BE2C (cell line): ENCODE results near the gene KLHDC7B.
A peak's percentile ranks its signal among the peaks of the same experiment; 100 is the strongest.

ENCODE experiments used
- DNase-seq: peaks from one replicate; pipeline ENCODE4 v3.0.0-alpha.2; 2020
- H3K27me3 ChIP-seq: fragments of 250-450 bp; sonication (Bioruptor Pico); 2 replicates; pipeline ENCODE4 v1.5.1; 2020; ENCODE audit warnings: mild to moderate bottlenecking
- H3K36me3 ChIP-seq: fragments of 250-450 bp; sonication (Bioruptor Pico); 2 replicates; pipeline ENCODE4 v1.5.1; 2020; ENCODE audit warnings: mild to moderate bottlenecking
- H3K4me1 ChIP-seq: fragments of 250-450 bp; sonication (Bioruptor Pico); 2 replicates; pipeline ENCODE4 v1.5.1; 2020
- H3K4me3 ChIP-seq: 2 replicates; pipeline ENCODE4 v1.5.1; 2011; ENCODE audit warnings: low read depth, low read length
- H3K9me3 ChIP-seq: fragments of 250-450 bp; sonication (Bioruptor Pico); 2 replicates; pipeline ENCODE4 v1.5.1; 2020
- TF ChIP-seq, protein P1 (sequence below): IDR thresholded peaks from 2 replicates; pipeline ENCODE4 v1.5.1; 2012; ENCODE audit warnings: mild to moderate bottlenecking, low read depth, low read length

KLHDC7B gene

GRCh38 chr22:50506611-50507420, 38.9 kb upstream of the KLHDC7B start:
- Histone ChIP-seq H3K4me3 (peak overlapping the region; percentile 73), H3K36me3 (peaks cover 31% of the 10 kb centered on the region), H3K4me1 (no peaks in the 10 kb centered on the region), H3K9me3 (no peaks in the 10 kb centered on the region), H3K27me3 (no peaks in the 10 kb centered on the region)
- TF ChIP-seq, protein P1, sequence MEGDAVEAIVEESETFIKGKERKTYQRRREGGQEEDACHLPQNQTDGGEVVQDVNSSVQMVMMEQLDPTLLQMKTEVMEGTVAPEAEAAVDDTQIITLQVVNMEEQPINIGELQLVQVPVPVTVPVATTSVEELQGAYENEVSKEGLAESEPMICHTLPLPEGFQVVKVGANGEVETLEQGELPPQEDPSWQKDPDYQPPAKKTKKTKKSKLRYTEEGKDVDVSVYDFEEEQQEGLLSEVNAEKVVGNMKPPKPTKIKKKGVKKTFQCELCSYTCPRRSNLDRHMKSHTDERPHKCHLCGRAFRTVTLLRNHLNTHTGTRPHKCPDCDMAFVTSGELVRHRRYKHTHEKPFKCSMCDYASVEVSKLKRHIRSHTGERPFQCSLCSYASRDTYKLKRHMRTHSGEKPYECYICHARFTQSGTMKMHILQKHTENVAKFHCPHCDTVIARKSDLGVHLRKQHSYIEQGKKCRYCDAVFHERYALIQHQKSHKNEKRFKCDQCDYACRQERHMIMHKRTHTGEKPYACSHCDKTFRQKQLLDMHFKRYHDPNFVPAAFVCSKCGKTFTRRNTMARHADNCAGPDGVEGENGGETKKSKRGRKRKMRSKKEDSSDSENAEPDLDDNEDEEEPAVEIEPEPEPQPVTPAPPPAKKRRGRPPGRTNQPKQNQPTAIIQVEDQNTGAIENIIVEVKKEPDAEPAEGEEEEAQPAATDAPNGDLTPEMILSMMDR, result no peak
- DNase-seq, result no peak

DNA sequence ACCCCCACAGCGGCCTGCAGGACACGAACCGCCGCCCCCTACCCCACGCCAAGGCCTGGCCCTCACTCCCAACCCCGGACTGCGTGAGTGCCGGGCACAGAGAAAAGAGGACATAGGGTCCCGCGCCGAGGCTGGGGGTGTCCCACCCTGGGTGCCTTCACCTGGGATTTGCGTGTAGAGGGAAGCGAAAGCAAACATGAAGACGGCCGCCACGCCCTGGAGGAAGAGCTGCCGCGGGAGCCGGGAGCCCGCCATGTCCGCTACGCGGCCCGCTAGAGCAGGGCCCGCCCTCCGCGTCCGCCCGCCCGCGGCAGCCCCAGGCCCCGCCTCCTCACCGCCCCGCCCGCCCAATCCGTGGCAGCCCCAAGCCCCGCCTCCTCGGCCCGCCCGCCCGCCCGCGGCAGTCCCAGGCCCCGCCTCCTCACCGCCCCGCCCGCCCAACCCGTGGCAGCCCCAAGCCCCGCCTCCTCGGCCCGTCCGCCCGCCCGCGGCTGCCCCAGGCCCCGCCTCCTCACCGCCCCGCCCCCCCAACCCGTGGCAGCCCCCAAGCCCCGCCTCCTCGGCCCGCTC, 38.2 kb upstream of the KLHDC7B start, which contains the start of gene LMF2:
Gene LMF2, minus strand, starts transcription at position 282 of the 570 bp plus-strand sequence. Its CDS starts 27 bp downstream, at position 255.
- no peaks in the 10 kb centered on the region for H3K4me1 ChIP-seq
- no peaks in the 10 kb centered on the region for H3K27me3 ChIP-seq
- H3K9me3 ChIP-seq, result no peaks in the 10 kb centered on the region
- TF ChIP-seq, protein P1, result no peak
- H3K4me3 ChIP-seq, result peak within 1 kb of the TSS; percentile 94
- peak; percentile 95 for DNase-seq
- peaks cover 36% of the 10 kb centered on the region for H3K36me3 ChIP-seq

DNA sequence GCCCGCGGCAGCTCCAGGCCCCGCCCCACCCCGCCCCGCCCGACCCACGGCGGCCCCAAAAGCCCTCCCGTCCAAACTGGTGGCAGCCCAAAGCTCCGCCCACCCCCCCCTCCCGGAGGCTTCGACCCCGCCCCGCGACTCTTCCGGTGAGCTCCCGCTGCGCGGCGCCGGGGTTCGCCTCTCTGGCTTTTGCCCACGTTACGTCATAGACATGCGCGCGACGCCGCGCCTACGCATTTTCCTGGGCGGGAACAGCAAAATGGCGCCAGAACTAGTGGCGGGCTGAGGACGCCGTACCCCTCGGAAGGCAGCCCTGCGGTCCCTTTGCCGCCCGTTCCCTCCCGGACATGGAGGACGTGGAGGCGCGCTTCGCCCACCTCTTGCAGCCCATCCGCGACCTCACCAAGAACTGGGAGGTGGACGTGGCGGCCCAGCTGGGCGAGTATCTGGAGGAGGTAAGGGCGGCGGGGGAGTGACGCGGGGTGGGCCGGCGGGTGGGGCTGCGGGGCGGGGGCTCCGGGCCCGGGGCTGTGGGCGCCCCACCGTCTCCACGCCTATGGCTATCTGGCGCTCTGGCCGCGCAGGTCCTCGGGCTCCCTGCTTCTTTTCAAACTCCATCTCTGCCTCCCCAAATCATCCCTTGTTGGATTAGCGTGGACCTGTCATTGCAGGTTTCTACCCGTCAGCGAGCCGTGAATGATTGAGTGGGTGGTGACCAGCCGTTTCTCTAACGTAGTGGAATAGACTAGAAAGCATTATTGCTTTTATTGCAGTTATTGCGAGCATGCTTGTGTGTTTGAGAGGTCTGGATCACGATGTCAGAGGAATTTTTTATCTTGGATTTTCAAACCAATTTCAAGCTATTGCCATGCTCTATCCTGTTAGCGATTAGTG, 37.5 kb upstream of the KLHDC7B start, which contains the start of gene NCAPH2:
Gene NCAPH2, plus strand, starts transcription at position 234 of the 894 bp plus-strand sequence. Its CDS starts 114 bp downstream, at position 348.
- TF ChIP-seq, protein P1, result no peak
- no peaks in the 10 kb centered on the region for H3K9me3 ChIP-seq
- H3K36me3 ChIP-seq, result peaks cover 37% of the 10 kb centered on the region
- peak; percentile 98 for DNase-seq
- H3K27me3 ChIP-seq, result no peaks in the 10 kb centered on the region
- peak within 1 kb of the TSS; percentile 94 for H3K4me3 ChIP-seq
- H3K4me1 ChIP-seq, result no peaks in the 10 kb centered on the region

- Histone ChIP-seq H3K36me3 (peaks cover 36% of the 10 kb centered on the region), H3K9me3 (no peaks in the 10 kb centered on the region), H3K4me1 (no peaks in the 10 kb centered on the region), H3K4me3 (peak overlapping the region; percentile 94), H3K27me3 (no peaks in the 10 kb centered on the region)
- TF ChIP-seq, protein P1, result no peak
- DNase-seq, result no peak
Measured at GRCh38 chr22:50508897-50509296, 36.8 kb upstream of the KLHDC7B start.

DNA sequence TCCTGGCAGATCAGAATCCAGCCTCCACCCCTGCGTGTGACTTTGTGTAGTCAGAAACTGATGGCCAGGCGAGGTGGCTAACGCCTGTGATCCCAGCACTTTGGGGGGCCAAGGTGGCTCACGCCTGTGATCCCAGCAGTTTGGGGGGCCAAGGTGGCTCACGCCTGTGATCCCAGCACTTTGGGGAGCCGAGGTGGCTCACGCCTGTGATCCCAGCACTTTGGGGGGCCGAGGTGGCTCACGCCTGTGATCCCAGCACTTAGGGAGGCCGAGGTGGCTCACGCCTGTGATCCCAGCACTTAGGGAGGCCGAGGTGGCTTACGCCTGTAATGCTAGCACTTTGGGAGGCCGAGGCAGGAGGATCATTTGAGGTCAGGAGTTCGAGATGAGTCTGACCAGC, 32.5 kb upstream of the KLHDC7B start:
- no peak for DNase-seq
- no peaks in the 10 kb centered on the region for H3K4me1 ChIP-seq
- H3K4me3 ChIP-seq, result no peak overlapping the region
- H3K36me3 ChIP-seq, result peaks cover 34% of the 10 kb centered on the region
- TF ChIP-seq, protein P1, result no peak
- no peaks in the 10 kb centered on the region for H3K27me3 ChIP-seq
- no peaks in the 10 kb centered on the region for H3K9me3 ChIP-seq
